ENCODE results near the gene C1orf21. TPM values are rescaled to one million over a fixed set of nuclear protein-coding genes. Genes with fewer than 3 reads are reported as not detected.

C1orf21 gene
- total RNA-seq, 1 donor, result 47.3 TPM

DNA sequence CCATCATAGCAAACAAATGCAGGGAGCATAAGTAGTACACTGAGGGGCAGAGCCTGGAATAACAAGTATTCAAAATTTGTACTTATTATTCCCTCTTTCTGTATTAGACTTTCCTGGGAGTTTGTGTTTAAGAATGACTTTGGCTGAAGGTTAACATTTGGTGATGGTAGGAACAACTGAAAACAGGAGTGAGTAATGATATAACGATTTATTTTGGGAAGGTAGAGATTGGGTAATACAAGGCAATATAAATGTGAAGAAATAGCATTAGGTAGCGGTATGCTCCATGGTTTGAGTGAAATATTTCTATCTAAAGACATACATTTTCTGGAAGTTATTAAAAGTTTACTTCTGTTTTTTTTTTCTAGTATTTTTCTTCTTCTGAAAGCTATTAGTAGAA, 18.5 kb upstream of the C1orf21 start:
- TF ChIP-seq, protein P1, sequence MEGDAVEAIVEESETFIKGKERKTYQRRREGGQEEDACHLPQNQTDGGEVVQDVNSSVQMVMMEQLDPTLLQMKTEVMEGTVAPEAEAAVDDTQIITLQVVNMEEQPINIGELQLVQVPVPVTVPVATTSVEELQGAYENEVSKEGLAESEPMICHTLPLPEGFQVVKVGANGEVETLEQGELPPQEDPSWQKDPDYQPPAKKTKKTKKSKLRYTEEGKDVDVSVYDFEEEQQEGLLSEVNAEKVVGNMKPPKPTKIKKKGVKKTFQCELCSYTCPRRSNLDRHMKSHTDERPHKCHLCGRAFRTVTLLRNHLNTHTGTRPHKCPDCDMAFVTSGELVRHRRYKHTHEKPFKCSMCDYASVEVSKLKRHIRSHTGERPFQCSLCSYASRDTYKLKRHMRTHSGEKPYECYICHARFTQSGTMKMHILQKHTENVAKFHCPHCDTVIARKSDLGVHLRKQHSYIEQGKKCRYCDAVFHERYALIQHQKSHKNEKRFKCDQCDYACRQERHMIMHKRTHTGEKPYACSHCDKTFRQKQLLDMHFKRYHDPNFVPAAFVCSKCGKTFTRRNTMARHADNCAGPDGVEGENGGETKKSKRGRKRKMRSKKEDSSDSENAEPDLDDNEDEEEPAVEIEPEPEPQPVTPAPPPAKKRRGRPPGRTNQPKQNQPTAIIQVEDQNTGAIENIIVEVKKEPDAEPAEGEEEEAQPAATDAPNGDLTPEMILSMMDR (IDR thresholded peaks at IDR 0.05; ENCODE audit: insufficient read depth, low read length), result no peak
- no peak overlapping the region for H3K4me3 ChIP-seq (ENCODE audit: low read depth, low read length)
- DNase-seq (ENCODE audit: low read depth), result peak; percentile 18

DNA sequence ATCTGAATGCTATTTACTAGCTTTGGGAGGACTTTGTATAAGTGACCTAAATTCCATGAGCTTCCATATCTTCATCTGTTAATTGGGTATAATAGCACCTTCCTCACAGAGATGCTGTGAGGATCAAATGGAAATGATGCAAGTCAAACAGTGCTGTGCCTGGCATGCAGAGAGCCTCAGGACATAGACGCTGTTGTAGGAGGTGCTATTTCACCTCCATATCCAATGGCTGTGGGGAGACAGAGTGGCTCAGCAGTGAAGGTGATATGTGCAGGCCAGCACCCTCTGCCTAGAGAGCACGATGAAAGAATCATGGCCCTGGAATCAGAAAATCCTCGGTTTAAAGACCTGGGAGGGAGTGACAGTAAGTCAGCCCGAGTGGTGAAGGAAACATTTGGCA, 16.0 kb upstream of the C1orf21 start:
- TF ChIP-seq, protein P1 (IDR thresholded peaks at IDR 0.05; ENCODE audit: insufficient read depth, low read length), result no peak
- no peak overlapping the region for H3K4me3 ChIP-seq (ENCODE audit: low read depth, low read length)
- DNase-seq (ENCODE audit: low read depth), result no peak

DNA sequence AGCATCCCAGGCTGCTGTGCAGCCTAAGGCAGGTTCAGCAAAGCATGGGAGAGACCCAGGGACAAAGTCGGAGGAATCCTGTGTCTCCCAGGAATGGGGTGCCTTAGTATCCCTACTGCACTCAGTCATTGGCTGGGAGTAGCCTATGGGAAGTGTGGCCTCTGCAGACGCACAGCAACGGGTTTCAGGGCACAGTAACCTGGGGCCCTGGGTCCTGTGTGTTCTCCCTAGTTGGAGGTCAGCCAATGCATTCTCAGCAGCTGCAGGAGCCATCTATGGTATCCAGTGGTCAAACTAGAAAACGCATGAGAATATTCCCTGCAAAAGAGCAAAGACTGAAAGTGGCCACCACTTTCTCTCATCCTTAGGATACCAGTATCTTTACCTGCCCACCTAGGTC, 13.7 kb upstream of the C1orf21 start:
- no peak for DNase-seq (ENCODE audit: low read depth)
- TF ChIP-seq, protein P1 (IDR thresholded peaks at IDR 0.05; ENCODE audit: insufficient read depth, low read length), result no peak
- no peak overlapping the region for H3K4me3 ChIP-seq (ENCODE audit: low read depth, low read length)

DNA sequence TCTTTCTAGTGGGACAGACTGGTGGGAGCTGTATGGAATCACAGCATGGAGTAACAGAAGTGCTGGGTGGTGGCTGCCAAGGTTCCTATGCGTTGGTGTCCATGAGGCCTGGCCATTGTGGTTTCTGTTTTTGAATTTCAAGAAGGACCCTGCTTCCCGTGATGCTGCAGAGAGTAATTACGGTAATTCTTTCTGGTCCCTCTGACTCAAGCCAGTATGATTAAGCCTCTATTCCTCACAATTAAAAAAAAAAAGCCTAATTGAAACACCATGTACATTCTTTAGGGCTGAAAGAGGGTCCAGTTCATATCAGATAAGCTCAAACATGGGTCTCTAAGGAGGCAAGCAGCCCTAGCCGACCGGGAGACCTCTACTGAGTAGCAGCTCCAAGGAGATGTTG, 10.5 kb upstream of the C1orf21 start:
- peak; percentile 58 for DNase-seq (ENCODE audit: low read depth)
- TF ChIP-seq, protein P1 (IDR thresholded peaks at IDR 0.05; ENCODE audit: insufficient read depth, low read length), result no peak
- no peak overlapping the region for H3K4me3 ChIP-seq (ENCODE audit: low read depth, low read length)

DNA sequence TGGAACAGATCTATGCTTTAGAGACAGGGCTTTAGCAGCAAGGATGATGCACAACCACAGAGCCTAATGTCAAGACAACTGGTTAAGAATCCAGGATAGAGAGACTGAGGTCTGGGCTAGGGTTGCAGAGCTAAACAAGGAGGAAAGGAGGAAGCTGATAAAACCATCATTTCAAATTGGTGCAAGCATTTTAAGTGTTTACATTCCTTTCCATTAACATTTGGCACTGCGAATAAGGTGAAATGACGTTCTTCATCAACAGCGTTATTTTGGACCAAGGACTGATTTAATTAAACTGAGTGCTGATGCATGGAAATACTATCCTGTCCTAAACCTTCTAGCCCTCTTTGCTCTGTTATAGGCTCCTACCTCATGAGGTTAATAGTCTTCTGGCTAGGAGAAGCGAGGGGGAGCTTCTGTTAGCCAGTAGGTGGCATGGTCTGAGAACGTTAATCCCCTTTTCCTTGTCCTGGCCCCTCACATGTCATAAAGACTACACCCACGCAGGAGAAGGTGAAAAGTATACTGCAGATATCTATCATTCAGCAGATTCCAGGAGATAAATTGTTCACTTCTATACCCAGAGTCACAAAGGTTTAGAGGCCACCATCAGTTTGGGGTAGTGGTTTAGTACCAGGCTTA, 7.6 kb upstream of the C1orf21 start:
- no peak overlapping the region for H3K4me3 ChIP-seq (ENCODE audit: low read depth, low read length)
- TF ChIP-seq, protein P1 (IDR thresholded peaks at IDR 0.05; ENCODE audit: insufficient read depth, low read length), result peak; percentile 18
- DNase-seq (ENCODE audit: low read depth), result no peak

DNA sequence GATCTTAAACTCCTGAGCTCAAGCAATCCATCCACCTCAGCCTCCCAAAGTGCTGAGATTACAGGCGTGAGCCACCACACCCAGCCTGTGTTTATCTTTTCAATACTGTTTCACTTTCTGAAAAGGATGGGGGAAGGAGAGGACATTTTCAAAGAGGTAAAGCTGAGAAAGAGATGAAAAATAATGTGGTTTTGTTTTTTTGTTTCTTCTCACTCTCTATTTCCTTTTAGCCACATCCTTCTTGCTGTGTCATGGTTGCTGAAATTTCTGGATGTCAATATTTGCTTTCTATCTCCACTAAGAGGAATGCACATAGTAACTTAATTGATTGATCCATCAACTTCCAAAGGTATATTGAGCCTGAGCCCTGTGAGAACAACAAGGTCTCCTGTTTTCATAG, 6.4 kb upstream of the C1orf21 start:
- TF ChIP-seq, protein P1 (IDR thresholded peaks at IDR 0.05; ENCODE audit: insufficient read depth, low read length), result no peak
- DNase-seq (ENCODE audit: low read depth), result no peak
- H3K4me3 ChIP-seq (ENCODE audit: low read depth, low read length), result no peak overlapping the region

DNA sequence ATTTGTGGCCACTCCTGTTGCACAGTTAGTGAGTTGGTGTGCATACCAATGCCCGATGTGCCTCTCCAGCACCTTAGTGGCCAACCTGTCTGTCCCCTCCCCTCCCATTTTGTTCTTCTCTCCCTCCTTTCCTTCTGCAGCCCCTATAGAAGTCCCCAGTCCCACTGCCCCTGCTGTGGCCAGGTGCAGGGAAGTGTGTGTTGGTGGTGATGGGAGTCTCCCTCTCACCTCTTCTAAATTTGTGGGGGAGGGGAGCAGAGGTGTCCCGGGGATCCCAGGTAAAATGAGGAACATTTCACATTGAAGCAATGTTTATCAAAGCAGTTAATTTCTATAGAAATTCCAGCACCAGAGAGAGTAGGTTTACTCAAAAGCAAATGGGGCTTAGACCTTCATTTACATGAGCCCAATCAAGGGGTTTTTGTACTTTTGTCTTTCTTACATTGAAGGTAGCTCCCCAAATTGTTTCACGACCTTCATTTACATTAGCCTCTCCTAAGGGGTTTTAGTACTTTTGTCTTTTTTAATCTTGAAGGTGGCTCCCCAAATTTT, 3.0 kb upstream of the C1orf21 start:
- TF ChIP-seq, protein P1 (IDR thresholded peaks at IDR 0.05; ENCODE audit: insufficient read depth, low read length), result no peak
- no peak overlapping the region for H3K4me3 ChIP-seq (ENCODE audit: low read depth, low read length)
- DNase-seq (ENCODE audit: low read depth), result no peak

Measured in fibroblast of the aortic adventitia (primary cell).